Stimulated activated CD8-positive, alpha-beta memory T cell treated with anti-CD3 and anti-CD28 coated beads, Interleukin-2, amount 100 ng/mL, for 48 hours (primary cell): ENCODE data around the gene SP9.

Source experiments
- DNase-seq, 2 donors: peaks; one replicate each; pipeline ENCODE4 v3.0.0-alpha.2; 2020; ENCODE audit warnings: low read depth in 2 of 2

The SP9 gene

GRCh38 chr2:174334781-174335251, at the start of gene SP9:
Gene SP9 (plus strand): TSS chr2:174334954. CDS start chr2:174335093, 139 bp downstream.
- no peak for DNase-seq

- no peak for DNase-seq
Observed at GRCh38 chr2:174286172-174286571, 48.6 kb upstream of the SP9 start.

GRCh38 chr2:174292908-174293307, 41.8 kb upstream of the SP9 start:
- no peak for DNase-seq

- no peak for DNase-seq
Observed at GRCh38 chr2:174300114-174300513, 34.6 kb upstream of the SP9 start.

GRCh38 chr2:174312581-174313234, 22.0 kb upstream of the SP9 start:
- DNase-seq: no peak

GRCh38 chr2:174322149-174322548, 12.6 kb upstream of the SP9 start:
- no peak for DNase-seq

GRCh38 chr2:174322746-174323145, 12.0 kb upstream of the SP9 start:
- no peak for DNase-seq

GRCh38 chr2:174324530-174324929, 10.2 kb upstream of the SP9 start:
- no peak for DNase-seq

- no peak for DNase-seq
Observed at GRCh38 chr2:174325373-174326160, 9.2 kb upstream of the SP9 start.

GRCh38 chr2:174326161-174327020, 8.4 kb upstream of the SP9 start:
- DNase-seq: no peak

GRCh38 chr2:174327021-174327840, 7.5 kb upstream of the SP9 start:
- no peak for DNase-seq

- DNase-seq: no peak
Observed at GRCh38 chr2:174327841-174328113, 7.0 kb upstream of the SP9 start.

GRCh38 chr2:174328114-174328960, 6.4 kb upstream of the SP9 start:
- no peak for DNase-seq

GRCh38 chr2:174328961-174329715, 5.6 kb upstream of the SP9 start:
- no peak for DNase-seq

GRCh38 chr2:174330945-174331594, 3.7 kb upstream of the SP9 start:
- no peak for DNase-seq

- no peak for DNase-seq
Observed at GRCh38 chr2:174331595-174332216, 3.0 kb upstream of the SP9 start.

GRCh38 chr2:174332217-174332963, 2.4 kb upstream of the SP9 start:
- DNase-seq: no peak

- no peak for DNase-seq
Observed at GRCh38 chr2:174333017-174333371, 1.8 kb upstream of the SP9 start.
